DND-41 (cell line): Measurements from ENCODE around the gene PRKG2.

Source experiments
- ATAC-seq: fragments of 200-7000 bp; cut with Tn5 transposase; 3 replicates; pipeline ENCODE4 v1.9.1; 2021; ENCODE audit warnings: low read depth; ENCODE audit not compliant: insufficient read depth
- DNase-seq: peaks from one replicate; pipeline ENCODE4 v3.0.0-alpha.2; 2020
- H2AFZ ChIP-seq: 2 replicates; pipeline ENCODE4 v1.6.0; 2012; ENCODE audit warnings: low read depth, low read length
- H3K27ac ChIP-seq: 2 replicates; pipeline ENCODE4 v1.5.1; 2012; ENCODE audit warnings: low read length, inconsistent platforms
- H3K27me3 ChIP-seq: fragments of 200-600 bp; sonication (generic); 2 replicates; pipeline ENCODE4 v1.6.0; 2012; ENCODE audit warnings: low read length, mild to moderate bottlenecking, inconsistent platforms; ENCODE audit not compliant: insufficient read depth, poor library complexity
- H3K36me3 ChIP-seq: 2 replicates; pipeline ENCODE4 v1.5.1; 2012; ENCODE audit warnings: low read length, inconsistent platforms; ENCODE audit not compliant: insufficient read depth
- H3K4me1 ChIP-seq: 2 replicates; pipeline ENCODE4 v1.5.1; 2012; ENCODE audit warnings: mild to moderate bottlenecking, low read length; ENCODE audit not compliant: insufficient read depth
- H3K4me2 ChIP-seq: 2 replicates; pipeline ENCODE4 v1.6.0; 2012; ENCODE audit warnings: mild to moderate bottlenecking, moderate library complexity, low read length, inconsistent platforms; ENCODE audit not compliant: insufficient read depth
- H3K4me3 ChIP-seq, 2 experiments: fragments of 200-600 bp in 1 of 2; shearing (Covaris generic) in 1 of 2; 2 replicates each; pipeline ENCODE4 v1.5.1; 2012 to 2016; ENCODE audit warnings: inconsistent platforms in 2 of 2, low read length in 2 of 2, mild to moderate bottlenecking in 2 of 2, low read depth in 1 of 2, moderate library complexity in 1 of 2
- H3K79me2 ChIP-seq: 2 replicates; pipeline ENCODE4 v1.6.0; 2012; ENCODE audit warnings: low read length, inconsistent platforms; ENCODE audit not compliant: insufficient read depth
- H3K9ac ChIP-seq: 2 replicates; pipeline ENCODE4 v1.6.0; 2012; ENCODE audit warnings: low read depth, mild to moderate bottlenecking, inconsistent platforms, low read length, moderate library complexity
- H3K9me3 ChIP-seq: 2 replicates; pipeline ENCODE4 v1.5.1; 2012; ENCODE audit warnings: low read length, moderate library complexity, mild to moderate bottlenecking, inconsistent platforms; ENCODE audit not compliant: insufficient read depth, severe bottlenecking
- H4K20me1 ChIP-seq: 2 replicates; pipeline ENCODE4 v1.6.0; 2012; ENCODE audit warnings: low read length; ENCODE audit not compliant: insufficient read depth
- EZH2 ChIP-seq: IDR thresholded peaks from 3 replicates; pipeline ENCODE4 v1.6.1; 2012; ENCODE audit warnings: borderline replicate concordance, low read depth, mild to moderate bottlenecking, moderate library complexity, low read length, inconsistent platforms; ENCODE audit not compliant: severe bottlenecking
- TF ChIP-seq, protein P1 (sequence below): IDR thresholded peaks from 2 replicates; pipeline ENCODE4 v1.5.1; 2012; ENCODE audit warnings: borderline replicate concordance, low read length, moderate library complexity, mild to moderate bottlenecking; ENCODE audit not compliant: poor library complexity, severe bottlenecking; ENCODE audit errors: extremely low read depth

Gene PRKG2

GRCh38 chr4:81038636-81039350 lies 176.2 kb downstream of the PRKG2 start:
- ATAC-seq = no peak
- DNase-seq = no peak
- Histone ChIP-seq H3K27me3 (peaks cover 16% of the 10 kb centered on the region), H3K4me1 (no peaks in the 10 kb centered on the region), H3K9ac (no peak overlapping the region), H3K27ac (no peak overlapping the region), H3K9me3 (no peaks in the 10 kb centered on the region), H2AFZ (no peak overlapping the region), H4K20me1 (no peaks in the 10 kb centered on the region), H3K79me2 (no peaks in the 10 kb centered on the region), H3K36me3 (no peaks in the 10 kb centered on the region), H3K4me2 (no peak overlapping the region), H3K4me3 (no peak overlapping the region)
- TF ChIP-seq EZH2 = no peak
- TF ChIP-seq, protein P1, sequence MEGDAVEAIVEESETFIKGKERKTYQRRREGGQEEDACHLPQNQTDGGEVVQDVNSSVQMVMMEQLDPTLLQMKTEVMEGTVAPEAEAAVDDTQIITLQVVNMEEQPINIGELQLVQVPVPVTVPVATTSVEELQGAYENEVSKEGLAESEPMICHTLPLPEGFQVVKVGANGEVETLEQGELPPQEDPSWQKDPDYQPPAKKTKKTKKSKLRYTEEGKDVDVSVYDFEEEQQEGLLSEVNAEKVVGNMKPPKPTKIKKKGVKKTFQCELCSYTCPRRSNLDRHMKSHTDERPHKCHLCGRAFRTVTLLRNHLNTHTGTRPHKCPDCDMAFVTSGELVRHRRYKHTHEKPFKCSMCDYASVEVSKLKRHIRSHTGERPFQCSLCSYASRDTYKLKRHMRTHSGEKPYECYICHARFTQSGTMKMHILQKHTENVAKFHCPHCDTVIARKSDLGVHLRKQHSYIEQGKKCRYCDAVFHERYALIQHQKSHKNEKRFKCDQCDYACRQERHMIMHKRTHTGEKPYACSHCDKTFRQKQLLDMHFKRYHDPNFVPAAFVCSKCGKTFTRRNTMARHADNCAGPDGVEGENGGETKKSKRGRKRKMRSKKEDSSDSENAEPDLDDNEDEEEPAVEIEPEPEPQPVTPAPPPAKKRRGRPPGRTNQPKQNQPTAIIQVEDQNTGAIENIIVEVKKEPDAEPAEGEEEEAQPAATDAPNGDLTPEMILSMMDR = no peak
